ENCODE data around the gene APBA1. TPM values are rescaled to one million over a fixed set of nuclear protein-coding genes. Genes with fewer than 3 reads are reported as not detected.
A peak's percentile ranks its signal among the peaks of the same experiment; 100 is the strongest.

Gene APBA1
- total and polyA plus RNA-seq, 11 donors = 0.61 to 6.2 (median 2.2) TPM

DNA sequence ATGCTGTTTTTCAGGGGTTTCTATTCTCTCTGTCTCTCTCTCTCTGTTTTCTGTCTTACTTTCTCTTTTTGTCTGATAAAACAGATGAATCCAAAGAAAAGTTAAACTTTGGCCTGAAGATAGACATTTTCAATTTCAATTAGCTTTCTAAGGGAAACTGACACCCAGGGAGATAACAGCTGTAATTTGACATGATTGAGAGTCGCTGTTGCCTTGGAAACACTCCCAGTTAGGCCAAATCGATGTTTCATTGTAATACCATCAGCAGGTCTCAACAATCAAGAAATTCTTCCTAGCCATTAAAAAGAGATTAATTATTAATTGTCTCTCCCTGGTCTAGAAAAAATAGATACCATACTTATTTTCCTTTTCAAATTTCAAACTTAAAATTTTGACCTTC is 294.2 kb downstream of the APBA1 start:
- H3K4me3 ChIP-seq = no peak overlapping the region
- peaks cover 0 to 61% (median 37%) of the 10 kb centered on the region in 12 donors for H3K4me1 ChIP-seq
- no peak for TF ChIP-seq POLR2A (IDR thresholded peaks at IDR 0.05)
- TF ChIP-seq, protein P1, sequence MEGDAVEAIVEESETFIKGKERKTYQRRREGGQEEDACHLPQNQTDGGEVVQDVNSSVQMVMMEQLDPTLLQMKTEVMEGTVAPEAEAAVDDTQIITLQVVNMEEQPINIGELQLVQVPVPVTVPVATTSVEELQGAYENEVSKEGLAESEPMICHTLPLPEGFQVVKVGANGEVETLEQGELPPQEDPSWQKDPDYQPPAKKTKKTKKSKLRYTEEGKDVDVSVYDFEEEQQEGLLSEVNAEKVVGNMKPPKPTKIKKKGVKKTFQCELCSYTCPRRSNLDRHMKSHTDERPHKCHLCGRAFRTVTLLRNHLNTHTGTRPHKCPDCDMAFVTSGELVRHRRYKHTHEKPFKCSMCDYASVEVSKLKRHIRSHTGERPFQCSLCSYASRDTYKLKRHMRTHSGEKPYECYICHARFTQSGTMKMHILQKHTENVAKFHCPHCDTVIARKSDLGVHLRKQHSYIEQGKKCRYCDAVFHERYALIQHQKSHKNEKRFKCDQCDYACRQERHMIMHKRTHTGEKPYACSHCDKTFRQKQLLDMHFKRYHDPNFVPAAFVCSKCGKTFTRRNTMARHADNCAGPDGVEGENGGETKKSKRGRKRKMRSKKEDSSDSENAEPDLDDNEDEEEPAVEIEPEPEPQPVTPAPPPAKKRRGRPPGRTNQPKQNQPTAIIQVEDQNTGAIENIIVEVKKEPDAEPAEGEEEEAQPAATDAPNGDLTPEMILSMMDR (IDR thresholded peaks at IDR 0.05) = no peak
- DNase-seq = no peak
- no peaks in the 10 kb centered on the region for H3K27me3 ChIP-seq
- 62 to 88% (median 81%) methylated on average over 2 of the region's 2 CpGs for WGBS, 4 donors
- H3K36me3 ChIP-seq = peaks cover 0 to 10% (median 0%) of the 10 kb centered on the region in 9 donors
- intact Hi-C loops (cut with DNase I) = loop anchor here in 4 of 10 donors (5.0 to 10.0 kb wide), 3 partner anchors 51 to 153 kb away; partner anchors contain the start of gene ENTREP1 (in 3 of the 4)
- no peaks in the 10 kb centered on the region for H3K9me3 ChIP-seq
- peak overlapping the region in 3 of 12 donors; percentile 72 to 88 (median 85) for H3K27ac ChIP-seq
- ATAC-seq = no peak

Other genes starting within 250 kb of the APBA1 start
- gene PTAR1, start 87.6 kb upstream of the APBA1 start, total RNA-seq = 10 to 100 TPM; 18.4 to 37.4 (median 25.8) TPM
- 1 to 10 TPM; 5.8 to 9.1 TPM for gene PTAR1, start 87.6 kb upstream of the APBA1 start, polyA plus RNA-seq
- 1 to 10 TPM in 1 of 9 donors, under 1 TPM in 3, not detected in 5; 0.45 to 1.1 (median 0.49) TPM for gene CFAP95, start 148.4 kb upstream of the APBA1 start, total RNA-seq
- gene CFAP95, start 148.4 kb upstream of the APBA1 start, polyA plus RNA-seq = not detected

All from heart left ventricle (tissue), 16 donors.